Coronary artery (tissue), 2 donors: ENCODE data around the gene CCDC30.

Experiments
- DNase-seq: peaks from one replicate; pipeline ENCODE4 v3.0.0-alpha.2; 2017; ENCODE audit warnings: low spot score
- H3K27ac ChIP-seq, 2 donors: fragments of 200-600 bp; sonication (generic); one replicate each; pipeline ENCODE4 v1.5.1; 2016 to 2019
- H3K4me3 ChIP-seq: fragments of 200-600 bp; sonication (generic); 2 replicates; pipeline ENCODE4 v1.5.1; 2016; ENCODE audit warnings: mild to moderate bottlenecking, moderate library complexity
- CTCF ChIP-seq: fragments of 200-600 bp; sonication (generic); IDR thresholded peaks from one replicate; pipeline ENCODE4 v1.5.1; 2019; ENCODE audit warnings: antibody characterized with exemption

The CCDC30 gene

GRCh38 chr1:42462828-42463763 is at the start of gene CCDC30:
Gene CCDC30, plus strand, starts transcription at chr1:42463286. Its CDS starts 17,266 bp downstream, at chr1:42480552.
- TF ChIP-seq CTCF = no peak
- DNase-seq = peak; percentile 99
- peak within 1 kb of the TSS; percentile 82 for H3K4me3 ChIP-seq
- H3K27ac ChIP-seq = peak within 1 kb of the TSS in 1 of 2 donors; percentile 44

DNA sequence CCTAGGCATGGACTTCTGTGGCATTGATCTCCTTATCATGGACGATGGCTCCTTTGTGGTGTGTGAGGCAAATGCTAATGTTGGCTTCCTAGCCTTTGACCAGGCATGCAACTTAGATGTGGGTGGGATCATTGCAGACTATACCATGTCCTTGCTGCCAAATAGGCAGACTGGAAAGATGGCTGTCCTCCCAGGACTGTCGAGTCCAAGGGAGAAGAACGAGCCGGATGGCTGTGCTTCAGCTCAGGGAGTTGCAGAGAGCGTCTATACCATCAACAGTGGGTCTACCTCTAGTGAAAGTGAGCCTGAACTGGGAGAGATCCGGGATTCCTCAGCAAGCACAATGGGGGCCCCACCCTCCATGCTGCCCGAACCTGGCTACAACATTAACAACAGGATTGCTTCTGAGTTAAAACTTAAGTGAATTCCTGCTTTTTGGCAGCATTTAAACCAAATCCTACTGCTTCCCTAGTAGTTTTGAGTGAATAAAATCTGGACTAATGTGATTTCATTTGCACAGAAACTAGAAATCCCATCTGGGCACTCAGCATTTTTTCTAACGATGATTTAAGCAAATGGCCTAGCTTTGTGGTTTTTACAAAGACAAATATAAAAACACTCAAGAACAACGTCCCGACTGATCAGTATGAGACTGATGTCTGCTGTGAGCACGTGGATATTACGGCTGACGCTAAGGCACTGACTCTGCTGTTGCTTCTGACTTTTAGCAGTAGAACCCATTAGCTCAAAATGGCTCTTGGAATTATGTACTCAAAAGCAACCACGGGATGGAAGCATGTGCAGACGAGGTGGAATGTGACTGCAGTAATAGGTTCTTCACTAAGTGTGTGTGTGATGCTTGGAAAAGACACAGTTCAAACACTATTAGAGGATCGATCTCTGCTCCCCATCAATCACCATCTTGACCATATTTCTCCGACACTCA is 48.3 kb upstream of the CCDC30 start:
- H3K4me3 ChIP-seq = no peak overlapping the region
- no peak for TF ChIP-seq CTCF
- no peak for DNase-seq
- H3K27ac ChIP-seq = no peak overlapping the region

DNA sequence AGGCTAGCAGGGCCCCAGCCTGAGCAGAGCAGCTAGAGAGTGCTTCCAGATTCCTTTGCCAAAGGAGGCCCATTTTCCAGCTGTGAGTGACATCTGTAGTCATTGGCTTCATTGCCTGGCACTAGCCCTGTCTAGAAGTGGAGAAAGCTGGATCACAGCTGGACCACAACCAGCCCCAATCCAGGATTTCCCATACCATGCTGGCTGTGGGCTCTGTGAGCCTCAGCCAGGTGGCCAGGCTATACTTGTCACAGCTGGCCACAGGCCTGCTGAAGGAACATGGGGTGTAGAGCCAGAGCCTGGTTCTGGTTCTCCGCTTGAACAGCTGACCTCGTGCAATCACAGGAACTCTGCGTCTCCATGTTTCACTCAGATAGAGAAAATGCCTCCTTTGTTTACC is 45.9 kb upstream of the CCDC30 start:
- Histone ChIP-seq H3K27ac (no peak overlapping the region), H3K4me3 (no peak overlapping the region)
- no peak for TF ChIP-seq CTCF
- DNase-seq = no peak

DNA sequence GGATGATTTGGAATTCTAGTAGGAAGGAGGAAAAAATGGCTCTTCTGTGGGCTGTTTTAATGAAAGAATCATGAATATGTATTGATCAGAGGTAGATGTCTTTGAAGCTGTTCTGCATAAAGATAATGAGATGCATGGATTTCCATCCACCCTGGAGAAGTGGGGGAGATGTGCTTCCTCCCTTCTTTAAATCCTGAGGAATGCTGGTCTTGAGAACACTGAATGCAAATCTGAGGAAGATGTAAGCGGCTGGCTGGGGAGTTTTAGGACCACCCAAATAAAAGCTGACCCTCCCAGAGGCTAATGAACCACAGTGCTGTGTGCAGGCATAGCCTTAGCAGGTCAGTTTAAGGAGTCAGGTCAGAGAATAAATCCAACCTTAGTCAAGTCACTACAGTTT is 44.6 kb upstream of the CCDC30 start:
- Histone ChIP-seq H3K27ac (no peak overlapping the region), H3K4me3 (no peak overlapping the region)
- no peak for TF ChIP-seq CTCF
- DNase-seq = no peak

DNA sequence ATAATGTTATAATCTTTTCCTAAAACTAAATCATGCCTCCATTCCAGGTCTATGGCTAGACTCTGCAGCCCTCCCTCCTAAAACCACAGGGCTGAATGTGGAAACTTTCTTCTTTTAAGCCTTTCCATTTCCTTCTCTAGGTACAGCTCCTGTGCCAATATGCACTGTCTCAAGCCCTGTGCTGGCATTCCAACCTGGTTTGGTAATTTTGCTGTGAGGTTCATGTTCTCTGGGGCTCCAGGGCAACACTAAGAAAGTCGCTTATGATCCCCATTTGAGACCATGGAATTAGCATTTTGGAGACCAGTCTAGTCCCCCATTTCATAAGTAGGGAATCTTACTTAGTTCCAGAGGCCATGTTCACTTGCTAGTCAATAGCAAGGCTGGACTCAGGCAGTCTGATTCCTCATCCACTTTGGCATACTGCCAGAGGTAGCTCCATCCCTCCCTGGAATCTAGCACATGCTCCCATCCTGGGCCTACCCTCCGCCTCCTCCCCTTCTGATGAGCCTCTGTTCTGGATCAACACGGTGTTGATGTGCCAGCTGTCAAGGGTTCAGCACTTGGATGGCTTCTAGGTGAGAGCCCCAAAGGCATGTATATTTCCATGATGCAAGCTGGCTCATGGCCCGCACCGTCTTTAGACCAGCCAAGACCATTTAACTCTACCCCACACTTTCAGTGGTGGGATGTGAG is 43.8 kb upstream of the CCDC30 start:
- Histone ChIP-seq H3K4me3 (no peak overlapping the region), H3K27ac (no peak overlapping the region)
- DNase-seq = no peak
- TF ChIP-seq CTCF = no peak

- DNase-seq = no peak
- no peak for TF ChIP-seq CTCF
- H3K4me3 ChIP-seq = no peak overlapping the region
- H3K27ac ChIP-seq = no peak overlapping the region
These were observed 43.0 kb upstream of the CCDC30 start for GRCh38 chr1:42420121-42420520.
